H1 (cell line): ENCODE data around the gene HMMR. TPM values are rescaled to one million over a fixed set of nuclear protein-coding genes. Genes with fewer than 3 reads are reported as not detected.

ENCODE experiments used
- CBX5 ChIP-seq: fragments of 300-800, 300-1000 bp; sonication (generic); IDR thresholded peaks from 2 replicates; pipeline ENCODE4 v1.7.1; 2016; ENCODE audit warnings: antibody characterized with exemption, low read length, low read depth
- GTF2F1 ChIP-seq: IDR thresholded peaks from 2 replicates; pipeline ENCODE4 v1.6.1; 2012; ENCODE audit warnings: low read depth, low read length, improper control_type of control experiment, borderline replicate concordance
- SP2 ChIP-seq: IDR thresholded peaks from 2 replicates; pipeline ENCODE4 v1.6.1; 2012; ENCODE audit warnings: mild to moderate bottlenecking, low read length, inconsistent platforms
- SRF ChIP-seq: IDR thresholded peaks from 2 replicates; pipeline ENCODE4 v1.6.1; 2011; ENCODE audit warnings: mild to moderate bottlenecking, low read depth, low read length, moderate library complexity
- polyA plus RNA-seq, 7 experiments: library from polyadenylated mRNA; depleted of rRNA in 3 of 7; stranded (reverse) in 5 of 7; unstranded in 2 of 7; fragments of >200 nt in 5 of 7; fragments of 200-250 nt in 2 of 7; gene quantifications; 1 replicate in 5 of 7; 2 replicates in 1 of 7; 4 replicates in 1 of 7; pipeline versions ENCODE4 v1.2.1 to v1.2.3, GENCODE V29; 2011 to 2013; ENCODE audit warnings: missing spikeins in 2 of 7, mixed read lengths in 2 of 7
- total RNA-seq: library from RNA; stranded (reverse); fragmentation: NEBNext Ultra II Directional; extraction: Animal tissue kit (Norgen Biotek cat#: 25700); gene quantifications from 2 replicates; pipeline ENCODE4 v1.2.1, GENCODE V29; 2021

HMMR gene
- total and polyA plus RNA-seq, 2 of the 8 experiments (the other 6 are each of a cell fraction or from before 2014, with no cell fraction given), result 17.5 to 77.3 TPM

GRCh38 chr5:163439092-163439425 lies 21.4 kb upstream of the HMMR start (continued):
- TF ChIP-seq GTF2F1, result no peak
- no peak for TF ChIP-seq CBX5
- no peak for TF ChIP-seq SP2
- no peak for TF ChIP-seq SRF
